C4-2B (cell line): ENCODE data around the gene JOSD2.

Experiments used
- ZFX ChIP-seq: fragments of 450-650 bp; IDR thresholded peaks from 2 replicates; pipeline ENCODE4 v1.6.1; 2017
- TF ChIP-seq, protein P1 (sequence below): fragments of 450-650 bp; conservative IDR thresholded peaks from 2 replicates; pipeline ENCODE4 v1.5.1; 2017; ENCODE audit warnings: mild to moderate bottlenecking

DNA sequence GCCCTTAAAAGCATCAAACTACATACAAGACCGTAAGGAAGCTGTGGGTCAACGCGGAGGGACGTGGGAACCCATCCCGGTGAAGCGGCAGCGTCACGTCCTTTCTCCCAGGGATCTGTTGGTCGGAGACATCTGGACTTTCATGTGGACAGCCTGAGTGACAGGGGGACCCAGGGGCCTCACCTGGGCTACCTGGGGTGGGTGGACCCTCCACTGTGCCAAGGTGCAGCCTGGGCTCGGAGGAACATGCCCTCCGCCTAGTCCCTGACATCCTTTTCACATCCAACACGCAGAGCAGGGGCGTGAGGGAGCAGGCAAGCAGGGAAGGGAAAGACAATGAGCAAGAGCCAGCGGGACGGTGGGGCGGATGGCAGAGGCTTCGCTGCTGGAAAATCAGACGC lies 20.6 kb downstream of the JOSD2 start:
- TF ChIP-seq, protein P1, sequence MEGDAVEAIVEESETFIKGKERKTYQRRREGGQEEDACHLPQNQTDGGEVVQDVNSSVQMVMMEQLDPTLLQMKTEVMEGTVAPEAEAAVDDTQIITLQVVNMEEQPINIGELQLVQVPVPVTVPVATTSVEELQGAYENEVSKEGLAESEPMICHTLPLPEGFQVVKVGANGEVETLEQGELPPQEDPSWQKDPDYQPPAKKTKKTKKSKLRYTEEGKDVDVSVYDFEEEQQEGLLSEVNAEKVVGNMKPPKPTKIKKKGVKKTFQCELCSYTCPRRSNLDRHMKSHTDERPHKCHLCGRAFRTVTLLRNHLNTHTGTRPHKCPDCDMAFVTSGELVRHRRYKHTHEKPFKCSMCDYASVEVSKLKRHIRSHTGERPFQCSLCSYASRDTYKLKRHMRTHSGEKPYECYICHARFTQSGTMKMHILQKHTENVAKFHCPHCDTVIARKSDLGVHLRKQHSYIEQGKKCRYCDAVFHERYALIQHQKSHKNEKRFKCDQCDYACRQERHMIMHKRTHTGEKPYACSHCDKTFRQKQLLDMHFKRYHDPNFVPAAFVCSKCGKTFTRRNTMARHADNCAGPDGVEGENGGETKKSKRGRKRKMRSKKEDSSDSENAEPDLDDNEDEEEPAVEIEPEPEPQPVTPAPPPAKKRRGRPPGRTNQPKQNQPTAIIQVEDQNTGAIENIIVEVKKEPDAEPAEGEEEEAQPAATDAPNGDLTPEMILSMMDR: no peak
- TF ChIP-seq ZFX: no peak
